HT1080 (cell line): Measurements from ENCODE around the gene JMJD8. TPM values are rescaled to one million over a fixed set of nuclear protein-coding genes. Genes with fewer than 3 reads are reported as not detected.

ENCODE experiments used
- DNase-seq: peaks from one replicate; pipeline ENCODE4 v3.0.0-alpha.2; 2015; ENCODE audit warnings: low read depth
- total RNA-seq: library from RNA; depleted of rRNA; stranded (reverse); fragments of >200 nt; shearing (Covaris generic); gene quantifications from 2 replicates; pipeline ENCODE4 v1.2.3, GENCODE V29; 2014

The JMJD8 gene
- total RNA-seq, 1 experiment from 2014 or later = 46.2 TPM

DNA sequence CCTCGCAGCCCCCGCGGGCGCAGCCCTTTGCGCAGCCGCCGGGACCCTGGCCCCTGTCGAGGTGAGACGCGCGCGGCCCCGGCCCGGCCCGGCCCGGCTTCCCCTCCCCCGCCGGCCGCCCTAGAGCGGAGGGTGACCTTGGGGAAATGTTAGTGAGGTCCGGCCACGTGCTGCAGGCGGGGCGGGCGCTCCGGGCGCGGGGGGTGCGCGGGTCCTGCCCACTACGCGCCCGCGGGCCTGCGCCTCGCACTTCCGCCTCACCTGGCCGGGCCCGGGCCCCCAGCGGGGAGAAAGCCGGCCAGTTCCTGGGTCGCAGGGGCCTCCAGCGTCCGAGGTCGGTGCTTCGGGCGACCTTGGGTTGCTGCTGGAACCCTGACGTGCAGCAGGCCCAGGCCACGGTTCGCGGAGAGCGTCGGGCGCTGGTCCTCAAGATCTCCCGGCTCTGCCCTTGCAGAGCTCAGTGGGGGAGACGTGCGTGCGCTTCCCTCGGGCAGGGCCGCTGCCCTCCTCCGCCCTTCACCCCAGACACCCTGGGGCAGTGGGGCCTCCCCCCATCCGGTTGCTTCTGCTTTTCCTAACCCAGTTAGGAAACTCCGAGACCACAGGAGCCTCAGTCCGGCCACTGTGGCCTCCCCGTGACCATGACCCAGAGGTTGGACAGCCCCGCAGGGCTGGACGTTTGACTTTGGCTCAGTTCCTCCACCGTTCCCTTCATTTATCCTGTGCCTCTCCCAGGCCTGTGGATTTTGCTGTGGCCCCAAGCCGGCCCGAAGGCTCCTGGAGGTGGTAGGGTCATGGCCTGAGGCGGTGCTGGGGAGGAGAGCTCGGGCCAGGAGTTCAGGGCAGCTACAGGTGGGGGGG is 41.7 kb downstream of the JMJD8 start:
- no peak for DNase-seq

DNA sequence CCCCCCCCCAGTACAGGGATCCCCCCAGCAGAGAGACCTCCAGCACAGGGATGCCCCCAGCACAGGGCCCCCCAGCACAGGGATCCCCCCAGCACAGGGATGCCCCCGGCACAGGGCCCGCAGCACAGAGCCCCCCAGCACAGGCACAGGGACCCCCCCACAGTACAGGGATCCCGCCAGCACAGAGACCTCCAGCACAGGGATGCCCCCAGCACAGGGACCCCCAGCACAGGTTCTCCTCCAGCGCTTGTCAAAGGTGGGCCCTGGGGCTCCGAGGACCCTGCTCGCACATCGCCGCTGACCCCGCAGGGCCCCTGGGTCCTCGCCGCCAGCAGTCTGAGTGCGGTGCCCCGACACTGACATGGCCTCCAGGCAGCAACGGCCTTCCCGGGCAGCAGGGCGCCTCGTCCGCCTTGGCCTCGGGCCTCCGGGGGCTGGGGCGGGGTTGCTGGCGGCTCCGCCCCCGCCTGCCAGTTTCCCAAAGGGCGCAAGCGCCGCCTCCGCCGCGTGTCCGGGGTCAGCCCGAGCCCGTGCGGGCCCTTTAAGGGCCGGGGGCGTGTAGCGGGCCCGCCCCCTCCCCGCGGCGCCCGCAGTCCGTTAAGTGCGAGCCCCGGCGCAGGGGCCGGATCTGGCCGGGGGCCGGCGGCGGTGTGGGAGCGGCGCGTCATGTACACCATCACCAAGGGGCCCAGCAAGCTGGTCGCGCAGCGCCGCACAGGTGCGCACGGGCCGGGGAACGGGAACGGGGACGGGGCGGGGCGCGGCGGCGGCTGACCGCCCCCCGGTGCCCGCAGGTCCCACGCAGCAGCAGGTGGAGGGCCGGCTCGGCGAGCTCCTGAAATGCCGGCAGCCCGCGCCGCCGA is 42.6 kb downstream of the JMJD8 start, which contains the start of gene MCRIP2:
TSS of gene MCRIP2 (plus strand) at position 503 of the 863 bp plus-strand sequence. CDS start at position 667, 164 bp downstream.
- peak; percentile 81 for DNase-seq

DNA sequence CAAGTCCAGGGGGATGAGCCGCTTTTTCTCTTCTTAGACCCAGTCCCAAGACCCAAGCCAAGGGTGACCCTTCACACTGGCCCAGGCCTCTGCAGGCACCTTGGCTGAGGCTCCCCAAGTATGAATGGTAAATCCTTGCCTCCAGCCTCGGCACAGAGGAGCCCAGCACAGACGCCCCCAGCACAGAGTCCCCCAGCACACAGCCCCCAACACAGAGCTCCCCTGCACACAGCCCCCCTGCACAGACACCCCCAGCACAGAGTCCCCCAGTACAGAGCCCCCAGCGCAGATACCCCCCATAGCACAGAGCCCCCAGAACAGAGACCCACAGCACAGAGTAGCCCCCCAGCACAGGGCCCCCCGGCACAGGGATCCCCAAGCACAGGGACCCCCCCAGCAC is 43.5 kb downstream of the JMJD8 start:
- no peak for DNase-seq

DNA sequence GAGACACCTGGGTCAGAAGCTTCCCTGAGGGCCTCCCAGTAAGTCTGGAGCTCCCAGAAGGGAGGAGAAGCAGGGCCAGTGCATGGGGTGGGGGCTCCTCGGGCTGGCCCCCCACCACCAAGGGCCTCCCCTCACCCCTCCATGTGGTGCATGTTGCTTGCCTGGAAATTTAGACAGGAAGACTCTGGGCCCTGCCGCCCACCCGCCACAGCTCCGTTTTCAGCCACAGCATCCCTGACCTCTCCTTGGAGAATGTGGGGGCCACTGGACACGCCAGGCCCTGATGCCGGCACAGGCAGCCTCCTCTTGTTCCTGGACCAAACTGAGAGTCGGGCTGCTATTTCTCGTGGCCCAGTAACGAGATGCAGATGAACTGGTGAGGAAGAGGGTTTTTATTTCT is 45.3 kb downstream of the JMJD8 start:
- no peak for DNase-seq

DNA sequence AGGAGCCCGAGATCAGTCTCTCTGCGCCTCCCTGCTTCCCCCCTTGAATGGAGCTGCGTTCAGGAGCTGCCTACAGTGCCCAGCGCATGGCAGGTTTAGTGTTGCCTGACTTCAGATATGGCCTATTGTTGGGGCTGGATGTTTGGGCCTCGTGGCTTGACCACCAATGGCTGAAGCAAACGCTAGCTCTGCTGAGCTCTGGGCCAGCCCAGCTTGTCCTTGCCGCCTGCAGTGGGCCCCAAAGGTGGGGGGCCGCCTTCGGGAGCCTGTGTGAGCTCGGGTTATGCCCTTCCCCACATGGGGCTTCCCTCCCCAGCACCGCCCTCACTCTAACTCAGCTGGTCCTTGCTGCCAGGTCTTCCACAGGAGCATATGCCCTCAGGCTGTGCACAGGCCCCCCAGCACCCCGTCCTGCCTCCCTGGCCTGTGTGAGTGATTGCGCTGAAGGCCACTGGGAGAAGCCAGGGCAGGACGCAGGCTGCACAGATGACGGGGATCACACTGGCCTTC is 46.0 kb downstream of the JMJD8 start:
- DNase-seq = no peak

DNA sequence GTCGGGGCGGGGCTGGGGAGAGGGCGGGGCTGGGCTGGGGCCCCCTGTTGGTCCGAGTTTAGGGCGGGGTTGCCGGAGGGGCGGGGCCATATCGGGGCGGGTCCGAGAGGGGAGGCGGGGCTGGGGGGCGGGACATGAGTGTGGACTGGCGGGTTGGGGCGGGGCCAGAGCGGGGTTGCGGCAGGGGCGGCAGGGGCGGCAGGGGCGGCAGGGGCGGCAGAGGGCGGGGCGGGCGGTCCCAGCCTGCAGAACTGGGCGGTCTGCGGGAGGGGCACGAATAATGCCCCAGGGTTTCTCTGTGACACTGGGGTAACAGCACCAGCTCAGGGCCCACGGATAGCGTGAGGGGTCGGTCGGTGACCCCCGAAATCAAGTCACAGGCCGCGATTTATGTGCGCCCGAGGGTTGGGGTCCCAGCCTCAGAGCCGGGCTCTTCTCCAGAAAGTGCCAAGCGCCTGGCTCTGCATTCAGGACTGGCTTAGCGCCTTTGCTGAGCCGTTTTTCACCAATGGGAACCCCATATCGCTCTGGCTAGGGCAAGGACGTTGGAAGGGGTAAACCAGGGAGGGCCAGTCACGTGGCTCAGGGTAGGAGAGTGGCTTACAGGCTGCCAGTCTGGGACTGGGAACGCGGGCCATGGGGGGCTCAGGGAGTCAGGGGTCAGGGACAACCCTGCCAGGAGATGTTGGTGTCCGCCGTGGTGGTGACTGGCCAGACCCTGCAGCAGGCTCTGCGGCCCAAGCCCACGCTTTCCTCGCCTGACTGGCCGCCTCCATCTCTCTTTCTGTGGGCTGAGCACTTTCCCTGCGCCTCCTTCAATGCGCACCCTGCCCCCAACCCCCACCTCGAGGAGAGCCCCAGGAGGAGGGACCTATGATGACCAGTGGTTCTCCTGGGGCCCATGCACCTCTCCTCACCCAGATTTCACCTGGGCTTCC is 46.8 kb downstream of the JMJD8 start:
- DNase-seq = no peak

DNA sequence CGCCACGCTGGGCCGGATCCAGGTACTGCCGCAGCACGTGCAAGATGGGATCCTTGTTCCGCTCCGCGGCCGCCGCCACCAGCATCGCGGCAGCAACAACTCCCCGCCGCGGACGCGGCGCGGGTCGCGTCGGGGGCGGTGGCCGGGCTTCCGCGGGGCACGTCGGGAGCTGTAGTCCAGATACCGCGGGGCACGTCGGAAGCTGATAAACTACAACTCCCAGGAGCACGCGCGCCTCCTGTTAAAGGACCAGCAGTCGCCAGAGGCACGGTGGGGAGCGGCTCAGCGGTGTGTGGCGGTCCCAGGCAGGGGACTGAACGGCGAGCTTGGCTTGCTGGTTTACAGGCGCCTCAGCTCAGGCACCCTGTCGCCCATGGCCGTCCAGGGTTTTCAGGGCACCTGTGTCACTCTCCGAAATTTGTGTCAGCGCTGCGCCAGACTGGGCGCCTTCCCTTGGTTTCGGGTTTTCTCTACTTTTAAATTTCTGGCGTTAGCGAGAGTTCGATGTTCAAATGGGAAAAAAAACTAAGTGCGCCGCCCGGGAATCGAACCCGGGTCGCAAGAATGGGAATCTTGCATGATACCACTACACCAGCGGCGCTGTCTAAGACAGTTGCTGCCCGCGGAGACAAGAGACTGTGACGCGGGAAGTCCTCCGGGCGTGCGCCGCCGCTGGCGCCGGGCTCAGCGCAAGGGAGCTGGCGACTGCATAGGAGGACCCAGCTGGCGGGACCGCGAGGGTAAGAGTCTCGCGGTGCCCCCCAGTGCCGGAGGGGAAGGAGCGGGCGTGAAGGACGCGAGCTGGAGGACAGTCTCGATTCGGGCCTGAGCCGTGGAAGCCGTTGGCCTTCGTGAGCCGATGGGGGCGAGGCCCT is 47.7 kb downstream of the JMJD8 start, which contains the start of gene METTL26:
TSS of gene METTL26 (minus strand) at position 100 of the 875 bp plus-strand sequence. CDS start at position 85, 15 bp downstream.
- DNase-seq = peak; percentile 94

DNA sequence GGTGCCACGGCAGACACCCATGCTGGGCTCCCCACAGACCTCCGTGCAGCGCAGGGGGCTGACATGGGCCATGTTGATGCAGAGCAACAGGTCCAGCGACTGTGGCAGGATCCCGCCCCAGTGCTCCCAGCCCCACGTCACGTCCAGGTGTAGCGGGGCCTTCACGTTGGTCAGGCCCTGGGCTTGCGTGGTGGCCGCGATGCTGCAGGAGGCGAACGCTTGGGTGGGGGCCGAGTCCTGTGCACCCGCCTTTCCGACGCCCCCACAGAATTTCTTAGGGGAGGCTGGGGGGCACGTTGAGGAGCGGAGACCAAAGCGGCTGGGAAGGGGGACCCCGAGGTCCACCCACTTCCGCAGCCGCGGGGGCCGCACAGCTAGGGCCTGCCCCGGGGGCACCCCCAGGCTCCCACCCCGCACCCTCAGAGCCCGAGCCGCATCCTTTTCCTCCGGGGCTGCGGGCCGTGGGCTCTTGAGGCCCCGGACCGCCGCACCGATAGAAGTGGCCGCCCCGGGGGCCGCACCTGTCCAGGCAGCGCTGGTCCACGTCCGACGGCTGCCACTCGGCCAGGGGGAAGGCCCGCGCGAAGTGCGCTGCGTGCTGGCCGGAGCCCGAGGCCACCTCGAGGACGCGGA is 48.4 kb downstream of the JMJD8 start:
- no peak for DNase-seq

DNA sequence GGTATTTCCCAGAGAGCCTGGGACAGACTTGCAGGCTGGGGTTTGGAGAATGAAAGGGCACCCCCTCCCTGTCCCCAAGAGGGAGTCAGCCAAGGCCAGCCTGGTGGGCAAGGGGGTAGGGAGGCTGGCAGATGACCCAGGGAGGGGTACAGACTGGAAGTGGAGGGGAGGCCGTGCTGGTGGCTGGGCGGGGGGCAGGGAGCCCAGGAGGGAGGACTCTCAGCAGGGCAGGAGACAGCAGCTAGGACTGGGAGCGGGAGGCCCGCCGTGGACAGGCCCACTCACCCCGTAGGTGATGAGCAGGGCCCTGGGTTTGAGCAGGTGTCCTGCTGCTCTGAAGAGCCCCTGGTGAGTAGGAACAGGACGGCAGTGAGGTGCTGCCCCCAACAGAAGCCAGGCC is 49.1 kb downstream of the JMJD8 start:
- DNase-seq = no peak

DNA sequence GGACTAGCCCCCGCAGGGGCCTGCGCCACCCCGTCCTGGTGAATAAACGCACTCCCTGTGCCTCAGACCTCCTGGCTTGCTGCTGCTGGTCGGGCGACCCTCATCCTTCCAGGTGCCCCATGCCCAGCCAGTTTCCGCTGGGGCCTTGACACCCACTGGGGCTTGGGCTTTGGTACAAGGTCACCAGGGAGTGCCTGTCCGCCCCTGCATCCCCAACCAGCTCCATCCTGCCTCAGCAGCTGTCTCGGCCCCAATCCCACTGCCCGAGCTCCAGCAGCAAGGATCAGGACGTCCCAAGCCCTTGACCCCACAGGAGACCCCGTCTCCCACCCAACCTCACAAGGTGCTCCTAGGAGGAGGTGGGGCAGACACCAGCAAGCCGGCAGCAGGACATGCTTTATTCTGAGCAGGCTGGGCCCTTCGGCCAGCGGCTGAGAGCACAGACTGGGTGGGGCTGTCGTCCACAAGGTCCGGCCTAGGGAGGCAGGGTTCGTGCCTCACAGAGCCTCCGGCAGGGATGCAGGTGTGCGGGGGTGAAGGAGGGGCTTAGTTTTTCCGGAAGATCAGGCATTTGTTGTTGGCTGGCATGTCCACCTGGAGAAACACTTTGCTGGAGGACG is 50.0 kb downstream of the JMJD8 start:
- no peak for DNase-seq

DNA sequence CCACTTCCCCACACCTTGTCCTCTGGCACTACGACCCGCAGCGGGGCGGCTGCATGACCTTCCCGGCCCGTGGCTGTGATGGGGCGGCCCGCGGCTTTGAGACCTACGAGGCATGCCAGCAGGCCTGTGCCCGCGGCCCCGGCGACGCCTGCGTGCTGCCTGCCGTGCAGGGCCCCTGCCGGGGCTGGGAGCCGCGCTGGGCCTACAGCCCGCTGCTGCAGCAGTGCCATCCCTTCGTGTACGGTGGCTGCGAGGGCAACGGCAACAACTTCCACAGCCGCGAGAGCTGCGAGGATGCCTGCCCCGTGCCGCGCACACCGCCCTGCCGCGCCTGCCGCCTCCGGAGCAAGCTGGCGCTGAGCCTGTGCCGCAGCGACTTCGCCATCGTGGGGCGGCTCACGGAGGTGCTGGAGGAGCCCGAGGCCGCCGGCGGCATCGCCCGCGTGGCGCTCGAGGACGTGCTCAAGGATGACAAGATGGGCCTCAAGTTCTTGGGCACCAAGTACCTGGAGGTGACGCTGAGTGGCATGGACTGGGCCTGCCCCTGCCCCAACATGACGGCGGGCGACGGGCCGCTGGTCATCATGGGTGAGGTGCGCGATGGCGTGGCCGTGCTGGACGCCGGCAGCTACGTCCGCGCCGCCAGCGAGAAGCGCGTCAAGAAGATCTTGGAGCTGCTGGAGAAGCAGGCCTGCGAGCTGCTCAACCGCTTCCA is 50.6 kb downstream of the JMJD8 start:
- no peak for DNase-seq

DNA sequence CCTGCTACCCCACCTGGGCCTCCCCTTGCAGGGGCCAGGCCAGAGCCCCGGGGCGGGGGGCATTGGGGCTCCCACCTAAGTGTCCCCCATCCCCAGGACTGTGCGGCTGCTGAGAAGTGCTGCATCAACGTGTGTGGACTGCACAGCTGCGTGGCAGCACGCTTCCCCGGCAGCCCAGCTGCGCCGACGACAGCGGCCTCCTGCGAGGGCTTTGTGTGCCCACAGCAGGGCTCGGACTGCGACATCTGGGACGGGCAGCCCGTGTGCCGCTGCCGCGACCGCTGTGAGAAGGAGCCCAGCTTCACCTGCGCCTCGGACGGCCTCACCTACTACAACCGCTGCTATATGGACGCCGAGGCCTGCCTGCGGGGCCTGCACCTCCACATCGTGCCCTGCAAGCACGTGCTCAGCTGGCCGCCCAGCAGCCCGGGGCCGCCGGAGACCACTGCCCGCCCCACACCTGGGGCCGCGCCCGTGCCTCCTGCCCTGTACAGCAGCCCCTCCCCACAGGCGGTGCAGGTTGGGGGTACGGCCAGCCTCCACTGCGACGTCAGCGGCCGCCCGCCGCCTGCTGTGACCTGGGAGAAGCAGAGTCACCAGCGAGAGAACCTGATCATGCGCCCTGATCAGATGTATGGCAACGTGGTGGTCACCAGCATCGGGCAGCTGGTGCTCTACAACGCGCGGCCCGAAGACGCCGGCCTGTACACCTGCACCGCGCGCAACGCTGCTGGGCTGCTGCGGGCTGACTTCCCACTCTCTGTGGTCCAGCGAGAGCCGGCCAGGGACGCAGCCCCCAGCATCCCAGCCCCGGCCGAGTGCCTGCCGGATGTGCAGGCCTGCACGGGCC is 51.4 kb downstream of the JMJD8 start:
- no peak for DNase-seq

DNA sequence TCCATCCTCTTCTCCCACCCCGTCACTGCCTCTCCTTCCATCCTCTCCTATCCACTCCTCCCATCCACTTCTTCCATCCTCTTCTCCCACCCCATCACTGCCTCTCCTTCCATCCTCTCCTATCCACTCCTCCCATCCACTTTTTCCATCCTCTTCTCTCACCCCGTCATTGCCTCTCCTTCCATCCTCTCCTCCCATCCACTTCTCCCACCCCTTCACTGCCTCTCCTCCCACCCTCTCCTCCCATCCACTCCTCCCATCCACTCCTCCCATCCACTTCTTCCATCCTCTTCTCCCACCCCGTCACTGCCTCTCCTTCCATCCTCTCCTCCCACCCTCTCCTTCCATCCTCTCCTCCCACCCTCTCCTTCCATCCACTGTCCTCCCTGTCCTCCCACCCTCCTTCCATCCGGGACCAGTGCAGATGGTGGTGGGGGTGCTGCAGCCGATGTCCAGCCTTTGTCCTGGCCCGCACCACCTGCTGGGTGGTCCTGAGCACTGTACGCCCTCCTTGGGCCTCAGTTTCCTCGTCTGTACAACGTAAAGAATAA is 52.3 kb downstream of the JMJD8 start:
- no peak for DNase-seq
